HUDEP-2 (cell line): ENCODE results near the gene HMG20A.
A peak's percentile ranks its signal among the peaks of the same experiment; 100 is the strongest.
"Not testable (repeated sequence)": the region's sequence is repeated elsewhere in the genome, so short reads cannot be mapped to it uniquely, and the experiment has no call there.

Source experiments
- DNase-seq, 76 experiments: peaks; one replicate each; lab custom pipeline; 2025; ENCODE audit not compliant: unreplicated experiment in 76 of 76; lab: John Stamatoyannopoulos, UW

The HMG20A gene

GRCh38 chr15:77406173-77406759, 14.4 kb upstream of the HMG20A start:
- peak in 1 of 76 experiments; percentile 11 for DNase-seq

- DNase-seq: no peak
Observed at GRCh38 chr15:77406846-77407245, 13.8 kb upstream of the HMG20A start.

DNA sequence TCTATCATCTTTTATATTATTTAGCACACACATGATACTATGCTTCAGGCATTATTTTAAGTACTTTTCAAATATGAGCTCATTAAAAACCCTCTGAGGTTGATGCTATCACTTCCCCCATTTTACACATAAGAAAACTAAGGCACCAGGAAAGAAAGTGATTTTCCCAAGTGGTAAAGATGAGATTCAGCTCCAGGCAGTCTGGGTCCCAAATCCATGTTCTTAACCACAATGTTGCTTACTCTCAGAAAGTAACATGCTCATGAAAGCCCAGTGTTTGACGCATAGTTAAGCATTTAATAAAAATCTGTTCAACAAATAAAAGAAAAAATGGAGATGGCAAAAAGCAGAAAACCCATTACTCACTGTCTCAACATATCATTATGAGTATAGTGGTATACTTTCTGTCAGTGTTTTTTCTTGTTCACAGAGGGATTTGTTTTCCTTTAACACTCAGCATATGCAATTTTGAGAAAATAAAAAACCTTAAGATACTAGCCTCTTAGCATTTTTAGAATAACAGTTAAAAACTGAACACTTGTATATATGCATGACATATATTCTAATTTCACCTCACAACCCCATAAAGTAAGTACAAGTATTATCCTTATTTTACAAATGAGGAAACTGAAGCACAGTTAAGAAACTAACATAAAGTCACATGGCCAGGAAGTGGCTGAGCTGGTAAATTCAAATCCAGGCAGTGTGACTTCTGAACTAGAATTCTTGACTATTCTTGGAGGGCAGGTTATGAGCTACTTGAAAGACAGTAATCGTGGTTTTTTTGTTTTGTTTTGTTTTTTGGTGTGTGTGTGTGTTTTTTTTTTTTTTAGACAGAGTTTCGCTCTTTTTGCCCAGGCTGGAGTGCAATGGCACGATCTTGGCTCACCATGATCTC, 11.2 kb upstream of the HMG20A start:
- no peak for DNase-seq

DNA sequence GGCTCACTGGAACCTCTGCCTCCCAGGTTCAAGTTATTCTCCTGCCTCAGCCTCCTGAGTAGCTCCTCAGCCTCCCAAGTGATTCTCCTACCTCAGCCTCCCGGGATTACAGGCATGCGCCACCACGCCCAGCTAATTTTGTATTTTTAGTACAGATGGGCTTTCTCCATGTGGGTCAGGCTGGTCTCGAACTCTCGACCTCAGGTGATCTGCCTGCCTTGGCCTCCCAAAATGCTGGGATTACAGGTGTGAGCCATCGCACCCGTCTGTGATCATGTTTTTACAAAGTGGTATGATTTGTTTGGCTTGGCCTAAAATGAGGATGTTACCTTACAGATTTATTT, 10.6 kb upstream of the HMG20A start:
- DNase-seq: not testable (repeated sequence)

DNA sequence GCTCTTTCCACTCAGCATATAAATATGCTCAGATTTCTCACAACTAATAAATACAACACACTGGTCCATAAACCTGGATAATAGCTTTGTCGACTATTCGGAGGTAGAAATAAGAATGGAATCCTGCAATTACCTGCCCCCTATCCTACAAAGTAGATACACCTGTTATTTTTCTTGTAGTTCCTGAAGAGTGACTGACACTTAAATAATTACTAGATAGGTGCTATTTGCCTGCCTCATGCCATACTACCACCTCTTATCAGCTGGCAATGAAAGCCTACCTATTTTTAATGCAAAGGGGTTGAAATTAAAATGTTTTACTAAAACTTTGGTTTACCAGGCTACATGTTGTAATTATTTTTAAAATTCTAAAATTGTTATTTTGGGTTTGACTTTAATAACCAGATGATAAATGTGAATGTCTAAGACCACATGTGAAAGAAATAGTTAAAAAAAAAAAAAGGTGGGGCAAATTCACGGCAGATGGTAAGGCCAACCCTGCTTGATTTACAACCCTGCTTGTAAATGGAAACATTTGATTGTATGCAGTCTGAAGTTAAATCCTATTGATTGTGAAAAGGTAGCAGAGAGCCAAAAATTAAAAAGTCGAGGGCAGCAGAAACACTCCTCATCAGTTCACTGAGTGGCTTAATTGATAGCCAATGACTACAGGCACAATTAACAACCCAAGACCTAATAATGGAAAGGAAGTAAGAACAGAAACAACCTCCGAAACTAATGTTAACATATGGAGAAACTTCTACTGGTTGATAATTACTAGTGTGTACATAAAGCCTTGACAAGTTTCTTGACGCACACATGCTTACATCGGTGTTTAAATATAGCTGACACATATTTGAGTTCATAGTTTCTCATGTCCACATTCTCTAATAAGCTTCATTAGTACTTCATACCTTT, 9.7 kb upstream of the HMG20A start:
- no peak for DNase-seq

GRCh38 chr15:77411619-77411976, 9.1 kb upstream of the HMG20A start:
- no peak for DNase-seq

DNA sequence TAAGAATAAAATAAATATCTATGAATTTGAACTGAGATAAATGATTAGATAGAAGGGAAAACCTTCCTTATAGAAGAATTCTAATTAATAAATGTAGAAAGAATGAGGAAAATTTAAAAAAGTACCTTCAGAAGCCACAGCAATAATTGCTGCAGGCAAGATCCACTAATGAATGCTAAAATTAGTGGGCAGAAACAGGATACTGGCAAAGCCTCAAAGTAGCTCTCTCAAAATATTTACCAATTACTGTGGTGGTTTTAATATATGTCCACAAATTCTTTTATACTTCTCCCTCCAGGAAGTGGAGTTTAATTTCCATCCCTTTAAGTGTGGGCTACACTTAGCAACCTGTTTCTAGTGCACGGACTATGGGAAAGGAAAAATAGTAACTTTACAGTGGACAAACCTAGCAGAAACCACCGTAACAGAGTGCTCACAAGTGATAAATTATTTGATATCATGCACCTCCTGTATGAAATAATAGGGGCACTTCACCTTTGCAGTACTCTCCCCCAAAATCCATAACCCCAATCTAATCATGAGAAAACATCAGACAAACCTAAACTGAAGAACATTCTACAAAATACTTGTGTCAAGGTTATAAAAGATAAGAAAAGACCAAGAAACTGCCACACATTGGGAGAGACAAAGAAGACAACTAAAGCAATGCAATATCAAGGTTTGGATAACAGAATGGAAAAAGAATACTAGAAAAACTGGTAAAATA, 7.6 kb upstream of the HMG20A start:
- peak in 2 of 76 experiments; percentile 22 to 40 for DNase-seq

GRCh38 chr15:77413699-77414349, 6.9 kb upstream of the HMG20A start:
- DNase-seq: no peak

GRCh38 chr15:77414789-77415442, 5.8 kb upstream of the HMG20A start:
- peak in 29 of 76 experiments; percentile 3 to 74 (median 41) for DNase-seq

- no peak for DNase-seq
Observed at GRCh38 chr15:77415450-77416147, 5.1 kb upstream of the HMG20A start.

GRCh38 chr15:77416148-77416455, 4.6 kb upstream of the HMG20A start:
- no peak for DNase-seq

DNA sequence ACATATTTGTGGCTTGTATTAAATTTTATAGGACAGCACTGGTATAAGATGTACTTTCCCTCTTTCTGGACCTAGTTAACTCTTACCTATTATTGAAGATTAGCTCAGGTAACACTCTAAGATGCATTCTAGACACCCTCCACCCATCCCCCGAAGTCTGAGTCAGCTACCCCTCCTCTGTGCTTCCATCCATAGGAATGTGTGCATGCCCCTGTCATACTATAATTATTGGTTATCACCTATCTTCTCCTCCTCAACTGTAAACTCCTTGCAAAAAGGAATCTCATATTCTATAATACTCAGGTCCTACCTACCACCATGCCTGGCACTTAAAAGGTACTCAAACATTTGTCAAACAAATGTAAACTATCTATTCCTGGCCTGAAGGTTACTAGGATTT, 3.7 kb upstream of the HMG20A start:
- no peak for DNase-seq

- no peak for DNase-seq
Observed at GRCh38 chr15:77417602-77418001, 3.1 kb upstream of the HMG20A start.

DNA sequence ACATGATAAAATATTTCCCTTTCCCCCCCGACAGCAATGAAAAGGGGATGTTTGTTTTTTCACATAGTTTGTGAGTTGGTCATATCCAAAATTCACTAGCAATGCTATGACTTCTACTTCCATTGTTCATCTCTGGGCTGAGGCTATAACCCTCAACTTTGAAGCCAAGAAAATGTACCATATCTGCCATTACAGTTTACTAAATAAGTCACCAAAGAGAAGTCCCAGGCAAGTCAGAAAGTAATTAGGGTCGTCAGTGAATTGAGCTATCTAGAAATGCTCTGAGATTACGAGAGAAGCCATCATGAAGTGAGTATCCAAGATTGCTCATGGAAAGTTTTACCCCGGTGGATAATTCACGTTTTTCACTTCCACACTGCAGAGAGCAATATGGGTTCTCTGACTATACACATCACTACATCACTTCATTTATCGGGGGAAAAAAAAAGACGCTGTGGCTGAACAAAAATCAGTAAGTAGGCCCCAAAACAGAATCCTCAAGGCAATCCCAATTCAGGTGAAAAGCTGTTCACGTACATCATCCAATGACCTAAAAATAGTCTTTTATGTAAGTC, 2.2 kb upstream of the HMG20A start:
- DNase-seq: no peak

DNA sequence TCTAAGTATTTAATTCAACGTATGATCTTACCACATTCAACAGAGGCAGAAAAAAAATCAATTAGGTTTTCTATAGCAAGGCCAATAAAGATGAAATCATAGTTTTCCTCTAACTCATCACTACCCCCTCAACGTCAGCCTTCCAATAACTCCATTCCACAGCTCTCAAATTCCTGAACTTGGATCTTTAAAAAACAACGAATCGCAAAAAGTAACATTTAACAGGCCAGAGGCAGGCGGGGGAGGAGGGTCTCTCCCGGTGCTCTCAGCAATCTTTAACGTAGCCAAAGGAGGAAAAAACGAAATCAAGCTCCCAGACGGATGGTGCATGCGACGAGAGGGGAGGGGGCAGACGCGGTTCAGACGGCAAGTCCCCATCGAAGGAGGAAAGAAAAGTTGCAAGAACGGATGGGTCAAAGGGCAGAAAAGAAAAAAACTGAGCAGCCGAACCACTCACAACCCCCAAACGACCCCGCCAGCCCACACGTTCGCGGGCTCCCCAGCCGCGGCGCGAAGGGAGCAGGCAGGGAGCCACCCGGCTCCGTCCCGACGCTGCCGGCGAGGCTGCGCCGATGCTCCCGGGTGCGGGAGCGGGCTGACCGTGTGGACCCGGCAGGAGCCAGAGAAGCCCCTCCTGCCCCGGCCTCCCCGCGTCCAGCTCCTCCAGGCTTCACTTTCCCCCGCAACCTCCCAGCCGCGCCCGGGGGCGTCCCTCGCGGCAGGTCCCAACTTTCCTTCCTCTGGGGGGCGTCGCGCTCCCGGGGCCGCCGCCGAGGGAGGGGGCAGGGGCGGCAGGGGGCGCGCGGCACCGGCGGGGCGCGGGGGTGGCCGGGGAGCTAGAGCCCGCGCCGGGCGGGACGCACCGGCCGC, 1.5 kb upstream of the HMG20A start:
- DNase-seq: peak in 4 of 76 experiments; percentile 17 to 51 (median 34)

GRCh38 chr15:77419836-77420609, 665 bp upstream of the HMG20A start, which contains the start of gene PEAK1:
Gene PEAK1 (minus strand): TSS chr15:77420104. CDS start chr15:77181926, 238,178 bp downstream.
- DNase-seq: peak; percentile 40 to 99 (median 97)

- no peak for DNase-seq
Observed at GRCh38 chr15:77421370-77421700, 647 bp downstream of the HMG20A start.
